ACC112 (cell line): Measurements from ENCODE around the gene PEAK1.

ENCODE experiments used
- H2AFZ ChIP-seq: fragments of 200-600 bp; sonication (generic); one replicate; pipeline ENCODE4 v1.6.0; 2017; ENCODE audit warnings: antibody characterized with exemption, low read length; ENCODE audit not compliant: unreplicated experiment
- H3K27ac ChIP-seq: fragments of 200-600 bp; sonication (generic); 2 replicates; pipeline ENCODE4 v1.5.1; 2014; ENCODE audit warnings: low read depth, mild to moderate bottlenecking, antibody characterized with exemption, low read length, moderate library complexity
- H3K27me3 ChIP-seq: fragments of 200-600 bp; sonication (generic); 2 replicates; pipeline ENCODE4 v1.6.1; 2014; ENCODE audit warnings: mild to moderate bottlenecking, antibody characterized with exemption, low read length, moderate library complexity, mixed read lengths; ENCODE audit not compliant: insufficient read depth
- H3K36me3 ChIP-seq: fragments of 200-600 bp; sonication (generic); 2 replicates; pipeline ENCODE4 v1.6.1; 2016; ENCODE audit warnings: mild to moderate bottlenecking, antibody characterized with exemption, low read length, moderate library complexity, mixed read lengths; ENCODE audit not compliant: insufficient read depth
- H3K4me1 ChIP-seq: fragments of 200-600 bp; sonication (generic); one replicate; pipeline ENCODE4 v1.6.1; 2016; ENCODE audit warnings: low read length, mixed read lengths; ENCODE audit not compliant: insufficient read depth, unreplicated experiment, control insufficient read depth
- H3K4me3 ChIP-seq: fragments of 200-600 bp; sonication (generic); 2 replicates; pipeline ENCODE4 v1.5.1; 2014; ENCODE audit warnings: mild to moderate bottlenecking, low read depth, low read length
- H3K79me2 ChIP-seq: fragments of 200-600 bp; sonication (generic); one replicate; pipeline ENCODE4 v1.6.0; 2016; ENCODE audit warnings: low read length; ENCODE audit not compliant: control insufficient read depth, unreplicated experiment, insufficient read depth

Gene PEAK1

DNA sequence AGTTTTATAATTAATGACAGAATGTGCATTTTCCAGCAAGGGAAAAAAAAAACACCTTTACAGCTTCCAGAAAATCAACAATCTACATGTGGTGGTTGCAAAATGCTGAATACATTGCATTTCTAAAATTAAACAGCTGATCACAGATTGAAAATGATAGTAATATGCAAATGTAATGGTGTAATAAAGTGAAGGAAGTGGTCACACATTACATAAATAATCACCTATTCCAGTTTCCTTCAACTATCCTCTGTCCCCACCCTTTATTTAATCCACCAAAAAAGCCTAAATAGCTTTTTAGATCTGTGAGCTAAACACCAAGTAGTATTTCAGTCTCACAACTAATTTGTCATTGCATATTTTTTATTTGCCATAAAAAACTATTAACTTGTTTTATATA is 110.5 kb downstream of the PEAK1 start:
- peaks cover 9% of the 10 kb centered on the region for H3K4me1 ChIP-seq
- H3K27me3 ChIP-seq = no peaks in the 10 kb centered on the region
- H3K4me3 ChIP-seq = no peak overlapping the region
- H3K27ac ChIP-seq = no peak overlapping the region
- no peak overlapping the region for H2AFZ ChIP-seq
- 0 out of 2 replicates have a peak, but pooled peaks cover 7% of the 10 kb centered on the region for H3K36me3 ChIP-seq
- peaks cover 35% of the 10 kb centered on the region for H3K79me2 ChIP-seq

DNA sequence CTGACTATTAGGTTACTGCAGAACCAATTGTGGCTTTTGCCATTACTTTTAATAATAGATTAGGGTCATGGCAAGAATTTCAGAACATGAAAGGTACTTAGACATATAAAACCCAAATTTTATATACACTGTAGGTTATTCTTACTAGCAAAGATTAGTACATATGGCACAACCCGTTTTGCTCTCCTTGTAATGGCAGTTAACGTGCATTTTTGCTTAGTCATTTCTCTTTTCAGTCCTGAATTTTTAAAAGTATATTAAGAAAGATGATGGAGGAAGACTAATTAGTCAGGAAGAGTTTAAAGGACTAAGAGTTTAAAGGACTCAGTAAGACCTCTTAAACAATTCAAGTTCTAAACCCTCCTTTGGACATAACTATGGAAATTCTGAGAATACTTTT is 114.0 kb downstream of the PEAK1 start:
- Histone ChIP-seq H3K27me3 (no peaks in the 10 kb centered on the region), H3K27ac (no peak overlapping the region), H3K4me1 (no peaks in the 10 kb centered on the region), H3K79me2 (peaks cover 26% of the 10 kb centered on the region), H3K4me3 (no peak overlapping the region), H2AFZ (no peak overlapping the region), H3K36me3 (no peaks in the 10 kb centered on the region; the same call in 1 of the 2 replicates)

DNA sequence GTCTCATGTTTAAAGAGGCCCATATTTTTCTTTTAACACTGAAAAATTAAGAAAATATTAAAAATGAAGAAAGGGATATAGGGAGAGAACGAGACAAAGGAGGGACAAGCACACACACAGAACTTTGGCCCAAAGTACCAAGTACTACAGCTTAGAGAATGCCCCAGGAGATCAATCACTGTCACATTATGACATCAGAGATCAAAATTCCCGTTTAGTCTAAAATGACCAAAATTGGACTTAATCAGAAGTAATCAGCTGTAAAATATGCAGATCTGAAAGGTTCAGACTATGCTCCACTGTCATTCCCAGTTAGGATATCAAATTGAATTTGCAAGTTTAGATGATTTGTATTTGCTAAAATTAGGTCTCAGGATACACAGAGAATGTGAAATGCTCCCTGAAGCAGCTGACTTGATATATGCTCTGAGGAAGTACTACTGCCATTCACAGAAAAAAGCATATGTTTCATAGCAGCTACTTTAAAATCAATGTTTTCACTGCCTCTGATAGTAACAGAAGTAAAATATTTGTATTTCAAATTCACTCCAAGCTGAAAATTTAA is 123.0 kb downstream of the PEAK1 start:
- Histone ChIP-seq H3K79me2 (peaks cover 11% of the 10 kb centered on the region), H3K27ac (no peak overlapping the region), H3K4me3 (no peak overlapping the region), H3K36me3 (no peaks in the 10 kb centered on the region; the same call in 1 of the 2 replicates), H2AFZ (no peak overlapping the region), H3K4me1 (peaks cover 6% of the 10 kb centered on the region), H3K27me3 (no peaks in the 10 kb centered on the region)

DNA sequence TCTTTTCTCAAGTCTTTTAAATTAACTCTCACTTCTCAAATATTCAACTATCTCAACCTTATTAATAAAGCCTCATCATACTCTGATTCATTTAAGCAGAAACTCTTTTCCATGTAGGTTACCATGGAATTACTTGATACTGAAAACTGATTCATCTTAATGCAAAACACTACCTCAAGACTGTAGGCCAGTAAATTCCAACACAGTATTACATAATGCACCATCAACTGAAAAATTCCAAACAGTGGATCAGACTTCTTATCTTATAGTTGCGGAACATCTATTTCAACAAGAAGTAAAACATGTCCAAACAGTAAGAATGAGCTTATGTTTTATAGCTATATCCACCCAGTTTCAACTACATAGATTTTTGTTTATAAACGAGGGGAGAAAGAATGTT is 124.5 kb downstream of the PEAK1 start:
- Histone ChIP-seq H2AFZ (no peak overlapping the region), H3K27ac (no peak overlapping the region), H3K4me1 (peaks cover 6% of the 10 kb centered on the region), H3K79me2 (peaks cover 18% of the 10 kb centered on the region), H3K27me3 (no peaks in the 10 kb centered on the region), H3K4me3 (no peak overlapping the region), H3K36me3 (no peaks in the 10 kb centered on the region)

DNA sequence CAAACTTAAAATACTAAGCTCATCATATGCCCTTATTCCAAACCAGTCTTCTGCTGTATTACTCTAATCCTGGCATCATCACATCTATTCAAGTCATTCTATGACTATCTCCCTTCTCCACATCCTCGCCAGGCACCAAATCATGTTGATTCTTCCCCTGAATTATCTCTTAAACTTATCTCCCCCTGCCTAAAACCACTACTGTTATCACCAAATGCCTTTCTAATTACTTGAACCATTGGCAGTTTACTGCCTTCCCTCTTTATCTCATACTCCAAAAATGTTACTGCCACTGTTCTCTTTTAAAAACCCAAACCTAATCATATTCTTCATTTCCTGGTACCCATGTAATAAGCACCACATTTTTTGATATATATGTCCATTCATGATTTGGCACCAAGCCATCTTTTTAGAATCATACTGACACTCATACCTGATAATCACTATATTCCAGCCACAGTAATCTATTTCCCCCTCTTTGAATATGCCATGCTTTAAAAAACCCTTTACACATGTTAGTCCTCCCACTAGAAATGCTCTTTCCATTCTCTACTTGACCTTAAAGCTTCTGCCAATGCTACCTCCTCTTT is 126.8 kb downstream of the PEAK1 start:
- peaks cover 6% of the 10 kb centered on the region for H3K4me1 ChIP-seq
- H3K79me2 ChIP-seq = peaks cover 30% of the 10 kb centered on the region
- H3K36me3 ChIP-seq = no peaks in the 10 kb centered on the region
- H2AFZ ChIP-seq = no peak overlapping the region
- no peak overlapping the region for H3K4me3 ChIP-seq
- no peak overlapping the region for H3K27ac ChIP-seq
- no peaks in the 10 kb centered on the region for H3K27me3 ChIP-seq

DNA sequence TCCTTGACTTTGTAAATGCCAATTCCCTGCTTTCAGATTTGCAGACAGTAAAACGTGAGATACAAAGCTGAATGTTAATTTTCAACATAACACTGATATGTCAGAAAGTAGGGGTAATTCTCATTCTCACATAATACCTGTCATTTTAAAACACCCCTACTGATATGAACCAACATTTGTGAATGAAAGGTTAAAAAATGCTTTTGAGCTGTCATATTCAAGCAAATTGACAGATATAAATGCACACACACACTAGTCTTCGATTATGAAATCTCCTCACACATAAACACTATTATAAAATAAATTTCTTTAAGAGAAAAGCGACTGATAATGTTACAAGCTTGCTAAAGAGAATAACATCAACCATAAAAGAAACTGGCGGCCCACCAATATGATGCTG is 128.8 kb downstream of the PEAK1 start:
- Histone ChIP-seq H3K79me2 (peaks cover 35% of the 10 kb centered on the region), H3K27ac (no peak overlapping the region), H2AFZ (no peak overlapping the region), H3K4me1 (peaks cover 12% of the 10 kb centered on the region), H3K36me3 (no peaks in the 10 kb centered on the region), H3K27me3 (no peaks in the 10 kb centered on the region), H3K4me3 (no peak overlapping the region)

DNA sequence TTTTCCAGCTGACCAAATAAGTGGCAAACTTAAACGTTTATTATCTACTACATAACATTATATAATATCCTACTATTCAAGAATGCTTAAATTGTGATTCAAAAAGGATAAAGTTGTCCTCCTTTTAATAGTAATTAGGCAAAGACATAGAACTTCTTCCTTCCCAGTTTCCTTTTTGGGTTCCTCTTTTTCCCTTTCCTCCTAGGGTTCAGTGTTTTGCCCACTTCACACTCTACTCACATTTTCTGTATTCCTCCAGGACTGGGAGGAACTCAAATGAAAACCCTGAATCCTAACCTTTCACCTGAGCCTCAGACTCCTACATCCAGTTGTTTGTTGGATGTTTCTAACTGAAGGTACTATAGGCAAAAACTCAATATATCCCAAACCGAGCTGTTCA is 132.5 kb downstream of the PEAK1 start:
- peaks cover 7% of the 10 kb centered on the region; the same call in 1 of the 2 replicates for H3K36me3 ChIP-seq
- peaks cover 31% of the 10 kb centered on the region for H3K79me2 ChIP-seq
- peaks cover 12% of the 10 kb centered on the region for H3K4me1 ChIP-seq
- H3K4me3 ChIP-seq = no peak overlapping the region
- H2AFZ ChIP-seq = no peak overlapping the region
- H3K27ac ChIP-seq = no peak overlapping the region
- no peaks in the 10 kb centered on the region for H3K27me3 ChIP-seq

DNA sequence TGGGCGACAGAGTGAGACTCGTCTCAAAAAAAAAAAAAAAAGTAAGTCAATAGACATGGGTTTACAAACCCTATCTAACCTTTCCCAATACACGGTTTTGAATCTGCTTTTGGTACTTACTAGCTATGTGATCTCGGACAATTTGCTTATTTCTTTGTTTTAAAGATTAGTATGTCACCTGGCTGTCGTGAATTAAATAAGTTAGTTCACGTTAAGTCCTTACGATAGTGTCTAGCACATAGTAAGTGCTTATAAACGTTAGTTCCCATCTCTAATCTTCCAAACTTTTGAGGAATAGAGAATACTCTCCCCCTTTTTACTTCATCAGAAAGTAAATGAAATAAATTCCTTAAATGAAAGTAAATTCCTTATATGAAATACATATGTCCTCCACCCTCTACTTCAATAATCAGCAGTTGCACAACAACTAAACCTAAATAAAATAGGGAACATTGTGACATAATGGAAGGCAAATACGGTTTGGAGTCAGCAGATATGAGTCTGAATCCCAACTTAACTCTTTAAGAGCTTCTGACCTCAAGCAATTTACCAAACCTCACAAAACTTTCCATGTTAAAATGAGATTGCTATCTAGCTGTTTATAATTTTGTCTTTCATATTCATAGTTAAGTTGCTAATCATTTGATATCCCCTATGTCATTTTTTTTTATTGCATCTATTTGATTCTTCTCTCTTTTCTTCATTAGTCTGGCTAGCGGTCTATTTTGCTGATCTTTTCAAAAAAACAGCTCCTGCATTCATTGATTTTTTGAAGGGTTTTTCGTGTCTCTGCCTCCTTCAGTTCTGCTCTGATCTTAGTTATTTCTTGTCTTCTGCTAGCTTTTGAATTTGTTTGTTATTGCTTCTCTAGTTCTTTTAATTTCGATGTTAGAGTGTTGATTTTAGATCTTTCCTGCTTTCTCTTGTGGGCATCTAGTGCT is 134.6 kb downstream of the PEAK1 start:
- Histone ChIP-seq H3K27me3 (no peaks in the 10 kb centered on the region), H3K4me1 (peaks cover 16% of the 10 kb centered on the region), H2AFZ (no peak overlapping the region), H3K79me2 (peaks cover 19% of the 10 kb centered on the region), H3K27ac (no peak overlapping the region), H3K36me3 (peaks cover 7% of the 10 kb centered on the region; the same call in 1 of the 2 replicates), H3K4me3 (no peak overlapping the region)

DNA sequence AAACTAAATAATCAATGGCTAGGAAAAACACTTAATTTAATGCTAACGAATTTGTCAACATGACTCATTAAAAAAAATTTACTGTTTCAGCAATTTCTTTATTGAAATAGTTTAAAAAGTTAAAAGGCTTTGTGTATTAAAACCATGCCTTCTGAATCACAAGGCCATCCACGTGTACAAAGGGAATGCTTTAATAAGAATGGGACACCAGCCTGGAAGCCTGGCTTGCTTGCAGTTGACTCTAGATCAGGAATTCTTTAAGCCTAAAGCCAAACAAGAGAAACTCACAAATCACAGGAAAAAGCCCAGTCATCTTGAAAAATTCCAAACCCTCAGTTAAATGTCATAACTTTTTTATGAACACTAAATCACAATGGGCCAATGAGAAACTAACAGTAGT is 137.6 kb downstream of the PEAK1 start:
- Histone ChIP-seq H3K4me3 (no peak overlapping the region), H3K4me1 (peaks cover 10% of the 10 kb centered on the region), H2AFZ (no peak overlapping the region), H3K79me2 (no peaks in the 10 kb centered on the region), H3K36me3 (peaks cover 7% of the 10 kb centered on the region; the same call in 1 of the 2 replicates), H3K27me3 (no peaks in the 10 kb centered on the region), H3K27ac (peak overlapping the region; percentile 35)

DNA sequence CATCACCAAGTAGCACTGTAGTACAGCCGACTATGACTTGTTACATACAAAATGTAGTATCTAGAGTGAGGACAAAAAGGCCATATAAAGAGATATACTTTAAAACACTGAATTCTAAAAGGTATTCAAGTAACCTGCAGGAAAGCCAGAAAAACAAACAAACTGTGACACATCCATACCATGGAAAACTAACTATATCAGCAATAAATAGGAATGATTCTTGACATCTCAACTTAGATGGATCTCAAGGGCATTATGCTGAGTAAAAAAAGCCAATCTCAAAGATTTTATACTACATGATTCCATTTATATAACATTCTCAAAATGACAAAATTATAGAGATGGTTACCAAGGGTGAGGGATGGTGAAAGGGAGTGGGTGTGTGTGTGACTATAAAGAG is 143.0 kb downstream of the PEAK1 start:
- H3K27me3 ChIP-seq = no peaks in the 10 kb centered on the region
- peaks cover 2% of the 10 kb centered on the region for H3K79me2 ChIP-seq
- H3K4me1 ChIP-seq = peaks cover 5% of the 10 kb centered on the region
- no peak overlapping the region for H2AFZ ChIP-seq
- H3K4me3 ChIP-seq = no peak overlapping the region
- peaks cover 8% of the 10 kb centered on the region for H3K36me3 ChIP-seq
- H3K27ac ChIP-seq = no peak overlapping the region
